ENCODE measurements around the gene PRDM13. TPM values are rescaled to one million over a fixed set of nuclear protein-coding genes. Genes with fewer than 3 reads are reported as not detected.
"Not testable (repeated sequence)": the region's sequence is repeated elsewhere in the genome, so short reads cannot be mapped to it uniquely, and the experiment has no call there.

PRDM13 gene
- polyA plus RNA-seq, 4 donors = not detected

DNA sequence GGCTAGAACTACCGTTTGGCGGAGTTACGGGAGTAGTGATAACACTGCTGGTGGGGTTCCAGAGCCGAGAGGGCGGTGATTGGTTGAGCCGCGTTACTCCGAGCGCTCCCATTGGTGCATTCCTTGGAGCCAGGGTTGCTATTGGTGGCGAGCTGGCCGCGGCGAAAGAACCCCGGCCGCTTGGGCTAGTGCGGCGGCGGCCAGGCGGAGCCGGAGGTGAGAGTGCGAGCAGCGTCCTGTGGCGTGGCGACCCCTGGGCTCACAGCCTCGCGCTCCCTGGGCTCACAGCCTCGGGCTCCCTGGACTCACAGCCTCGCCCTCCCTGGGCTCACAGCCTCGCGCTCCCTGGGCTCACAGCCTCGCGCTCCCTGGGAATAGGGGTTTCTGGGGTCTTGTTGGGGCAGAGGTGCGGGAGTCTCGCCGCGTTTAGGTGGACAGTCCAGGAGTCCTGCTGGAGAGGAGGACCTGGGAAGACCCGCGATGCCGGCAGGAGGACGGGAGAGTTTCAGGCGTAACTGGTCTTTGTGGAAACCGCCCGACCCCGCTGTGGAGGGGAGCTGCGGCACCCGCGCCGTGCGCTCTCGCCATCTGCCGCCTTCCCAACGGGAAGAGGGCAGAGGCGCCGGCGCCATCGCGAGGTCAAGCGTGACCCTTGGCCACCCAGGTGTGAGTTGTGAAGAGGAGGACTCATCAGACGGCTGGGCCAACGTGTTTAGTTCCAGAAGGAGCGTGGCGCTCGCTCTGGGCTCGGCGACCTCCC lies 12.2 kb downstream of the PRDM13 start:
- DNase-seq (ENCODE audit: low read depth in 4 of 4, low spot score in 3 of 4) = no peak

DNA sequence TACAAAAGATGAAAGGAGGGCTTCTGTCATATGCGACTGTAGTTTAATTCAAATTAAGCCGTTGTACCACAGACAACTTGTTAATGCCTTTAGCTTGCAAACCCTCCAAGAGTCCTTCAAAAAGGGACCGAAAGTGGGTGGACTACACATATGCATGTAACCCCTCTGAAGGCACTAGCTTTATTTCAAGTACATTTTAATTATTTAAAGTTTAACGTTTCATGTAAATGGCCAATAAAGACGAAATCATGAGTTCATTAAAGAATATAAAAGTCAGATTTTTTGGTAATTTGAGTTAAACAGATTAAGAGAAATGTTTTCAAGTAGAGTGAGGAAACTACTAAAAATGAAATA lies 12.8 kb downstream of the PRDM13 start:
- no peak for DNase-seq (ENCODE audit: low read depth in 4 of 4, low spot score in 3 of 4)

DNA sequence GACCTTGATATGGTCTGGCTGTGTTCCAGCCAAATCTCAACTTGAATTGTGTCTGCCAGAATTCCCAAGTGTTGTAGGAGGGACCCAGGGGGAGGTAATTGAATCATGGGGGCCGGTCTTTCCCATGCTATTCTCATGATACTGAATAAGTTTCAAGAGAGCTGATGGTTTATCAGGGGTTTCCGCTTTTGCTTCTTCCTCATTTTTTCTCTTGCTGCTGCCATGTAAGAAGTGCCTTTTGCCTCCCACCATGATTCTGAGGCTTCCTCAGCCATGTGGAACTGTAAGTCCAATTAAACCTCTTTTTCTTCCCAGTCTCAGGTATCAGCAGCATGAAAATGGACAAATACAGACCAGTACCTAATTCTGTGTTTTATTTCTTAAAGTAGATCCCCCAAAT lies 15.4 kb downstream of the PRDM13 start:
- not testable (repeated sequence) for DNase-seq (ENCODE audit: low read depth in 4 of 4, low spot score in 3 of 4)

DNA sequence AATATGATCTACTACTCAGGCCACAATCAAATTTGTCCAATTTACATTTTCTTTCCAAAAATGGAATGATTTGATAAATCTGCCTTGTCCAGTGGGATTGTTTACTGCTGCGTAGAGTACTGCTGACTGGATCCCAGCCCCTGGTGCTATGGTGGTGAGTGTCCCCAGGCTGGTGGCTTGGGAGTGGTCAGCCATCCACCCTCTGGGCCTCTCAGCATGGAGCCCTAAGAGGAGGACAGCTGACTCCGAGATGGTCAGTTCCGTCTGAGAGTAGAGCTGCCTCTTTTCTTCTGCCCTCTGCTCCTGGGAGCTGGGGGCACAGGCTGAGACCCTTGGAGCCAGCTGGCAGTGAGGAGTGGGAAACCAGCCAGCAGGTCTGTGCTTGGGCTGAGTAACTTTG lies 22.7 kb downstream of the PRDM13 start:
- no peak for DNase-seq (ENCODE audit: low read depth in 4 of 4, low spot score in 3 of 4)

DNA sequence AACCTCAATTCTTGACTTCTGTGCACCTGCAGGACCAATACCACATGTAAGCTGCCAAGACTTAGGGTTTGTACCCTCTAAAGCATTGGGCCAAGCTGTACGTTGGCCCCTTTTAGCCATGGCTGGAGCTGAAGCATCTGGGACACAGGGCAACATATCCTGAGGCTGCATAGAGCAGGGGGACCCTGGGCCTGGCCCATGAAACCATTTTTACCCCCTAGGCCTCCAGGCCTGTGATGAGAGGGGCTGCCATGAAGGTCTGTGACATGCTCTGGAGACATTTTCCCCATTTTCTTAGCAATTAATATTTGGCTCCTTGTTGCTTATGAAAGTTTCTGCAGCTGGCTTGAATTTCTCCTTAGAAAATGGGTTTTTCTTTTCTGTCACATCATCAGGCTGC lies 31.0 kb downstream of the PRDM13 start:
- no peak for DNase-seq (ENCODE audit: low read depth in 4 of 4, low spot score in 3 of 4)

DNA sequence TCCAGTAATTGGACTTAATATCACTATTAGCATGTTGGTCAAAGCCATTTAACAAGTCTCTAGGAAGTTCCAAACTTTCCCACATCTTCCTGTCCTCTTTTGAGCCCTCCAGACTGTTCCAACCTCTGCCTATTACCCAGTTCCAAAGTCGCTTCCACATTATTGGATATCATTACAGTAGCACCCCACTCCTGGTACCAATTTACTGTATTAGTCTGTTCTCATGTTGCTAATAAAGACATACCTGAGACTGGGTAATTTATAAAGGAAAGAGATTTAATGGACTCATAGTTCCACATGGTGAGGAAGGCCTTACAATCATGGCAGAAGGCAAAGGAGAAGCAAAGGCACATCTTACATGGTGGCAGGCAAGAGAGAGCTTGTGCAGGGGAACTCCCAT lies 31.7 kb downstream of the PRDM13 start:
- not testable (repeated sequence) for DNase-seq (ENCODE audit: low read depth in 4 of 4, low spot score in 3 of 4)

DNA sequence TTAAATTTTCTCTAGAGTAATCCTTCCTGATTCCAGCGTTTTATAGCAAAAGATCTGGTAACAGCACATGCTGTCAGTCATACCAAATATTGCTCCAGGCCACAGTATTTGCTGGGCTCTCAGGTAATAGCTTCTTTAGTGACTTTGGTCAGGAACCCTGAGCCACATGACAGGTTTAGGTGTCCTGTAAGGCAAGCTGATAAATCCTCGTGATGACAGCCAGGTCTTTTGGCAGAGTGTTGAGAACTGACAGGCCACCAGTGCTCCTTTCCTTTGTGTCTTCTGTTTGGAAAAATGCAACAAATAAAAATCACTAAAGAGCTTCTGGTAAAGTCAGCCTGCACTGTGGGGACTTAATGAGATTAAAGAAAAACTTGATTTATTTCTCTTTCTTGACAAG lies 34.6 kb downstream of the PRDM13 start:
- DNase-seq (ENCODE audit: low read depth in 4 of 4, low spot score in 3 of 4) = no peak

DNA sequence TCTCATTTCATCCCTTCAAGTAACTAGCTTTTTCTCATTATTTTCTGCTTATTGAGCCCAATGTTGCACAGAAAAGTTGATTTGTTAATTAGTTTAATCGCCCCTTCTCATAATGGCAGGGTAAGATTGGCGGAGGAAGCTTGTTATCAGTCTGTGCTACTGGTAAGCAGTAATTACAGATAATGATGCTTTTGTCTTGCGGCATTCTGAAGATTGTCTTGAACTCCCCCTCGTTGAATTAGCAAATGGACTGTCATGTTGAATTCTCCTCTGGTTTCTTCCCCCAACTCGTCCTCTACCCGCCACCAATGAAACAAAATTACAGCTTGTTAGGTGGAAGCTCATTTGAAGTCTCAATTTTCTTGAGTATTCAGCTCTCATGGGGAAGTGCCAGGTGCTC lies 39.4 kb downstream of the PRDM13 start:
- no peak for DNase-seq (ENCODE audit: low read depth in 4 of 4, low spot score in 3 of 4)

DNA sequence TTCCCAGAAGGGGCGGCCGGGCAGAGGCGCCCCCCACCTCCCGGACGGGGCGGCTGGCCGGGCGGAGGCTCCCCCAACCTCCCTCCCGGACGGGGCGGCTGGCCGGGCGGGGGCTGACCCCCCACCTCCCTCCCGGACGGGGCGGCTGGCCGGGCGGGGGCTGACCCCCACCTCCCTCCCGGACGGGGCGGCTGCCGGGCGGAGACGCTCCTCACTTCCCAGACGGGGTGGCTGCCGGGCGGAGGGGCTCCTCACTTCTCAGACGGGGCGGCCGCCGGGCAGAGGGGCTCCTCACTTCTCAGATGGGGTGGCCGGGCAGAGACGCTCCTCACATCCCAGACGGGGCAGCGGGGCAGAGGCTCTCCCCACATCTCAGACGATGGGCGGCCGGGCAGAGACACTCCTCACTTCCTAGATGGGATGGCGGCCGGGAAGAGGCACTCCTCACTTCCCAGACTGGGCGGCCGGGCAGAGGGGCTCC lies 43.5 kb downstream of the PRDM13 start:
- not testable (repeated sequence) for DNase-seq (ENCODE audit: low read depth in 4 of 4, low spot score in 3 of 4)

DNA sequence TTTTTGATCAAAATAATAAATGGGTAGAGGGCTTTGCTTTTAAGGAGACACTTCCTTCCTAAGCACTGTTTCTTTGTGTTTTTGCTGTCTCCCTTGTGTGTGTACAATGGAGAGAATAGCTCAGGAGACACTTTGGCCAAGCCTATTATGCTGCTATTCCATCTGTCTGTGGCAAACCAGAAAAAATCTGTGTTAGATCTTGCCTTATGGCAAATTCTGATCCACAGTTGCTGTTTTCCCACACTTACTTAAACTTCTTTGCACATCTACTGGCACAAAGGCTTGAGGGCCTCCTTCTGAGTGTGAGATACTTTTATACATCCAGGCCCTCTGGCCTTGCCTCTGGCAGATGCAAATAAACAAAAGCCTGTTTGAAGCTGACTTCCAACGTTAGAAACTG lies 53.6 kb downstream of the PRDM13 start:
- no peak for DNase-seq (ENCODE audit: low read depth in 4 of 4, low spot score in 3 of 4)

DNA sequence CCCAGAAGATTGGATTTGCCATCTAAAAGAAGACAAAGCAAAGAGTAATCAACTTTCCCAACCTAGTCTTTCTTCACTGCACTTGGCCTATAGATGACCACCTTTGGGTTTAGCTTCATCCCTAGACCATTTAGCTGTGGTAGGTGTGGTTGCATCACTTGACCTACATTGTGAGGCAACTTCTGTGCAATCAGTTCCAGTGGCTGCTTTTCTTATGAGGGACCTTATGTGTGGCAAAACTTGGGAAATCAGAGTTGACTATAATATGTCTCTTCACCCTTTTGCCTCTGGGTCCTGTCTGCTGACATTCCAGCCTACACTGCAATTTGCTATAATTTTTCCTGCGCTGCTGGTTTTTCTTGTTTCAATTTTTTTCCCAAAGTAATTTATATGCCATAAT lies 55.2 kb downstream of the PRDM13 start:
- no peak for DNase-seq (ENCODE audit: low read depth in 4 of 4, low spot score in 3 of 4)

DNA sequence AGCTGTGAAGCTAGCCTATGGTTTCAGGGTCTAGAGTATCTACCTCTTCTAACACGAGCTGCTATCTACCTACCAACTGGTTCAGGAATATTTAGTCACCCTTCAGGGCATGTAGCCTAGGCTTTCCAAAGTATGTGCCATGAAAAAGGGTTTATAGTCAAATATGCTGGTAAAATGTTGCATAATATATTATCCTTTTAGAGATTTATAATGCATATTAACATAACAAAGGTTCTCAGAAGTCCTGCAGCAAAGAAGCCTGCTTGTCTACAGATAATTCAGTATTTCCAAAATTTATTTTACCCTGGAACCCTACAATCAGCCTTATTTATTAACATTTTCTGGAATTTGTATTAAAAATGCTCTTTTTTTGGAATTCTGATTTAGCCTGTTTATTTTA lies 56.0 kb downstream of the PRDM13 start:
- DNase-seq (ENCODE audit: low read depth in 4 of 4, low spot score in 3 of 4) = no peak

Other genes starting within 250 kb of the PRDM13 start
- gene COQ3, start 212.6 kb upstream of the PRDM13 start, polyA plus RNA-seq (ENCODE audit: insufficient read length in 4 of 4) = 10 to 100 TPM; 11.6 to 13.4 (median 12.0) TPM
- 100 to 1,000 TPM; 239 to 351 (median 316) TPM for gene PNISR, start 181.5 kb upstream of the PRDM13 start, polyA plus RNA-seq (ENCODE audit: insufficient read length in 4 of 4)
- 10 to 100 TPM in 2 of 4 donors, 1 to 10 TPM in 2; 7.7 to 13.7 (median 10.2) TPM for gene USP45, start 91.4 kb upstream of the PRDM13 start, polyA plus RNA-seq (ENCODE audit: insufficient read length in 4 of 4)
- gene CCNC, start 38.2 kb upstream of the PRDM13 start, polyA plus RNA-seq (ENCODE audit: insufficient read length in 4 of 4) = 10 to 100 TPM; 76.6 to 93.8 (median 92.0) TPM

Data from right renal pelvis (tissue), 4 donors.